Measurements from ENCODE around the gene GPR61.

Gene GPR61

GRCh38 chr1:109493805-109494539 is 45.7 kb upstream of the GPR61 start, which contains the start of gene CYB561D1:
Gene CYB561D1 (plus strand): TSS chr1:109494094. CDS start chr1:109494140, 46 bp downstream.
- POLR2A ChIA-PET, result interaction anchor here (1.4 kb wide), 2 partner anchors 16 to 68 kb away, joined by 3 to 7 read pairs; no protein-coding TSS in a partner anchor

DNA sequence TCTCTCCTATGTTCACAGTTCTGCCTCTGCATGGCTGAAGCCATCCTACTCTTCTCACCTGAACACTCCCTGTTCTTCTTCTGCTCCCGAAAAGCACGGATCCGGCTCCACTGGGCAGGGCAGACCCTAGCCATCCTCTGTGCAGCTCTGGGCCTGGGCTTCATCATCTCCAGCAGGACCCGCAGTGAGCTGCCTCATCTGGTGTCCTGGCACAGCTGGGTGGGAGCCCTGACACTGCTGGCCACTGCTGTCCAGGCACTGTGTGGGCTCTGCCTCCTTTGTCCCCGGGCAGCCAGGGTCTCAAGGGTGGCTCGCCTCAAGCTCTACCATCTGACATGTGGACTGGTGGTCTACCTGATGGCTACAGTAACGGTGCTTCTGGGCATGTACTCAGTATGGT is 43.9 kb upstream of the GPR61 start:
- peaks cover 0 to 17% (median 10%) of the 10 kb centered on the region in 4 experiments for H3K4me1 ChIP-seq (ENCODE audit: control extremely low read depth in 1 of 4, control insufficient read depth in 4 of 4, insufficient read depth in 4 of 4, low read length in 3 of 4)
- WGBS (ENCODE audit: insufficient coverage), result 100% methylated on average over 7 of the region's 7 CpGs
- CTCF ChIA-PET, result interaction anchor here (1.4 to 39.1 kb wide), 5 partner anchors 8 to 39 kb away, joined by 4 to 1203 read pairs (median 10); partner anchors contain the start of genes AMIGO1 and GPR61

More at GRCh38 chr1:109493805-109494539, 45.7 kb upstream of the GPR61 start, which contains the start of gene CYB561D1:
- Histone ChIP-seq H3K4me3 (ENCODE audit: control insufficient read depth in 1 of 7, extremely low read depth in 1 of 7, insufficient read depth in 4 of 7, low read depth in 2 of 7, low read length in 6 of 7) (peak within 1 kb of the TSS; percentile 89 to 99 (median 94)), H3K36me3 (ENCODE audit: control insufficient read depth in 4 of 4, insufficient read depth in 4 of 4, low read length in 3 of 4) (peaks cover 4 to 44% (median 25%) of the 10 kb centered on the region in 4 experiments), H3K9me3 (ENCODE audit: control extremely low read depth in 1 of 5, control insufficient read depth in 4 of 5, insufficient read depth in 2 of 5, low read depth in 1 of 5, low read length in 4 of 5) (no peaks in the 10 kb centered on the region), H3K27ac (ENCODE audit: insufficient read depth in 1 of 2, low read depth in 1 of 2, low read length in 2 of 2, poor library complexity in 1 of 2, severe bottlenecking in 2 of 2) (peak within 1 kb of the TSS in 1 of 2 experiments; percentile 52), H3K4me1 (ENCODE audit: control extremely low read depth in 1 of 4, control insufficient read depth in 4 of 4, insufficient read depth in 4 of 4, low read length in 3 of 4) (peaks cover 0 to 16% (median 10%) of the 10 kb centered on the region in 4 experiments), H3K27me3 (replicated peaks in 2 of 5; ENCODE audit: control insufficient read depth in 4 of 5, insufficient read depth in 5 of 5, low read length in 4 of 5) (no peaks in the 10 kb centered on the region)
- peak; percentile 84 to 92 (median 92) for DNase-seq
- CTCF ChIA-PET, result interaction anchor here (0.8 to 39.1 kb wide), 10 partner anchors 9 to 143 kb away, joined by 3 to 1203 read pairs (median 7); partner anchors contain the start of genes AMIGO1, ATXN7L2, GNAI3 and GPR61
- WGBS (ENCODE audit: insufficient coverage), result under 1% methylated on average over 24 of the region's 44 CpGs

GRCh38 chr1:109497449-109498160 is 42.1 kb upstream of the GPR61 start:
- H3K36me3 ChIP-seq (ENCODE audit: control insufficient read depth in 4 of 4, insufficient read depth in 4 of 4, low read length in 3 of 4), result peaks cover 6 to 46% (median 28%) of the 10 kb centered on the region in 4 experiments
- peaks cover 0 to 36% (median 20%) of the 10 kb centered on the region in 4 experiments for H3K4me1 ChIP-seq (ENCODE audit: control extremely low read depth in 1 of 4, control insufficient read depth in 4 of 4, insufficient read depth in 4 of 4, low read length in 3 of 4)
- CTCF ChIA-PET, result interaction anchor here (0.6 to 39.1 kb wide), 8 partner anchors 6 to 175 kb away, joined by 3 to 1203 read pairs (median 50); partner anchors contain the start of genes AMIGO1, ATXN7L2, CYB561D1 and GPR61
- POLR2A ChIA-PET, result no interaction called here
- no peak overlapping the region for H3K4me3 ChIP-seq (ENCODE audit: control insufficient read depth in 1 of 7, extremely low read depth in 1 of 7, insufficient read depth in 4 of 7, low read depth in 2 of 7, low read length in 6 of 7)
- WGBS (ENCODE audit: insufficient coverage), result 83% methylated on average over 7 of the region's 9 CpGs
- no peaks in the 10 kb centered on the region for H3K27me3 ChIP-seq (replicated peaks in 2 of 5; ENCODE audit: control insufficient read depth in 4 of 5, insufficient read depth in 5 of 5, low read length in 4 of 5)
- no peak overlapping the region for H3K27ac ChIP-seq (ENCODE audit: insufficient read depth in 1 of 2, low read depth in 1 of 2, low read length in 2 of 2, poor library complexity in 1 of 2, severe bottlenecking in 2 of 2)
- H3K9me3 ChIP-seq (ENCODE audit: control extremely low read depth in 1 of 5, control insufficient read depth in 4 of 5, insufficient read depth in 2 of 5, low read depth in 1 of 5, low read length in 4 of 5), result no peaks in the 10 kb centered on the region
- no peak for DNase-seq

More for the DNA sequence above, 43.9 kb upstream of the GPR61 start:
- Histone ChIP-seq H3K4me3 (ENCODE audit: control insufficient read depth in 1 of 7, extremely low read depth in 1 of 7, insufficient read depth in 4 of 7, low read depth in 2 of 7, low read length in 6 of 7) (no peak overlapping the region), H3K27ac (ENCODE audit: insufficient read depth in 1 of 2, low read depth in 1 of 2, low read length in 2 of 2, poor library complexity in 1 of 2, severe bottlenecking in 2 of 2) (no peak overlapping the region), H3K36me3 (ENCODE audit: control insufficient read depth in 4 of 4, insufficient read depth in 4 of 4, low read length in 3 of 4) (peaks cover 6 to 44% (median 26%) of the 10 kb centered on the region in 4 experiments), H3K9me3 (ENCODE audit: control extremely low read depth in 1 of 5, control insufficient read depth in 4 of 5, insufficient read depth in 2 of 5, low read depth in 1 of 5, low read length in 4 of 5) (no peaks in the 10 kb centered on the region), H3K27me3 (replicated peaks in 2 of 5; ENCODE audit: control insufficient read depth in 4 of 5, insufficient read depth in 5 of 5, low read length in 4 of 5) (no peaks in the 10 kb centered on the region)
- POLR2A ChIA-PET, result no interaction called here
- no peak for DNase-seq

DNA sequence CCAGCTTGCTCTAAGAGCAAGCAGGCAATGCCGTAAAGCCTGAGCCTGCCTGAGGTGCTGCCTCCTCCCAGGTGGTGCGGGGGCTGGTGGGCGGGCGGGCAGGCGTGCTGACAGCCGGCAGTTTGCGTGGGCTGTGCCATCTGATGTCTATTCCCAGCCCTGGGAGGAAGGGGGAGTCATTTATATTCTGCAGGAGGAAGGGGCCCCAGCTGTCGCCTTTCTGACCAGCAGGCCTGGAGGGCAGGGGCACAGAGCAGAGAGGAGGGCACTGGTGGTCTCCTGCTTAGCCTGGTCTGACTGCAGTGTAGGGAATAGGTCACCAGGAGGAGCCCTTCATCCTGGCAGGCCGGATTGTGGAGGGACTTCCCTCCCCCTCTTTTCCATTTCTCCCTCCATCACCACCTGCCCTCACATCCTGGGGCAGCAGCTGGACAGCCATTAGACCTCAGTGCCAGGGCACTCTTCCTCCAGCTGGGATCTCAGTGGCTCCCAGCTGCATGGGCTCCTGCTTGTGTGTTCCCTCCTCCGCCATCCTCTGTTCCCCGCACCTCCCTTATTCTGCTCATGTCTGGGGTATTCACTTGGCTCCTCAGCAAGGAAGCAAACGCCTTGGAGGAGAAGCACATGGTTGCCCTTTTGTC is 41.4 kb upstream of the GPR61 start:
- H3K9me3 ChIP-seq (ENCODE audit: control extremely low read depth in 1 of 5, control insufficient read depth in 4 of 5, insufficient read depth in 2 of 5, low read depth in 1 of 5, low read length in 4 of 5), result no peaks in the 10 kb centered on the region
- peaks cover 6 to 46% (median 28%) of the 10 kb centered on the region in 4 experiments for H3K36me3 ChIP-seq (ENCODE audit: control insufficient read depth in 4 of 4, insufficient read depth in 4 of 4, low read length in 3 of 4)
- no peak overlapping the region for H3K27ac ChIP-seq (ENCODE audit: insufficient read depth in 1 of 2, low read depth in 1 of 2, low read length in 2 of 2, poor library complexity in 1 of 2, severe bottlenecking in 2 of 2)
- H3K4me3 ChIP-seq (ENCODE audit: control insufficient read depth in 1 of 7, extremely low read depth in 1 of 7, insufficient read depth in 4 of 7, low read depth in 2 of 7, low read length in 6 of 7), result no peak overlapping the region
- CTCF ChIA-PET, result interaction anchor here (0.6 to 39.1 kb wide), 9 partner anchors 5 to 175 kb away, joined by 3 to 1203 read pairs (median 11); partner anchors contain the start of genes AMIGO1, ATXN7L2, CYB561D1 and GPR61
- WGBS (ENCODE audit: insufficient coverage), result 91% methylated on average over 9 of the region's 12 CpGs
- peaks cover 0 to 37% (median 23%) of the 10 kb centered on the region in 4 experiments for H3K4me1 ChIP-seq (ENCODE audit: control extremely low read depth in 1 of 4, control insufficient read depth in 4 of 4, insufficient read depth in 4 of 4, low read length in 3 of 4)
- DNase-seq, result peak in 2 of 3 donors; percentile 30 to 33
- POLR2A ChIA-PET, result no interaction called here
- no peaks in the 10 kb centered on the region for H3K27me3 ChIP-seq (replicated peaks in 2 of 5; ENCODE audit: control insufficient read depth in 4 of 5, insufficient read depth in 5 of 5, low read length in 4 of 5)

- H3K27ac ChIP-seq (ENCODE audit: insufficient read depth in 1 of 2, low read depth in 1 of 2, low read length in 2 of 2, poor library complexity in 1 of 2, severe bottlenecking in 2 of 2), result no peak overlapping the region
- CTCF ChIA-PET, result interaction anchor here (0.6 to 39.1 kb wide), 8 partner anchors 5 to 174 kb away, joined by 3 to 1203 read pairs (median 50); partner anchors contain the start of genes AMIGO1, ATXN7L2, CYB561D1 and GPR61
- 100% methylated on average over 1 of the region's 7 CpGs for WGBS (ENCODE audit: insufficient coverage)
- no peak for DNase-seq
- H3K36me3 ChIP-seq (ENCODE audit: control insufficient read depth in 4 of 4, insufficient read depth in 4 of 4, low read length in 3 of 4), result peaks cover 6 to 46% (median 28%) of the 10 kb centered on the region in 4 experiments
- peaks cover 0 to 33% (median 20%) of the 10 kb centered on the region in 4 experiments for H3K4me1 ChIP-seq (ENCODE audit: control extremely low read depth in 1 of 4, control insufficient read depth in 4 of 4, insufficient read depth in 4 of 4, low read length in 3 of 4)
- H3K4me3 ChIP-seq (ENCODE audit: control insufficient read depth in 1 of 7, extremely low read depth in 1 of 7, insufficient read depth in 4 of 7, low read depth in 2 of 7, low read length in 6 of 7), result no peak overlapping the region
- POLR2A ChIA-PET, result no interaction called here
- no peaks in the 10 kb centered on the region for H3K27me3 ChIP-seq (replicated peaks in 2 of 5; ENCODE audit: control insufficient read depth in 4 of 5, insufficient read depth in 5 of 5, low read length in 4 of 5)
- H3K9me3 ChIP-seq (ENCODE audit: control extremely low read depth in 1 of 5, control insufficient read depth in 4 of 5, insufficient read depth in 2 of 5, low read depth in 1 of 5, low read length in 4 of 5), result no peaks in the 10 kb centered on the region
Observed at GRCh38 chr1:109499081-109499480, 40.6 kb upstream of the GPR61 start.

DNA sequence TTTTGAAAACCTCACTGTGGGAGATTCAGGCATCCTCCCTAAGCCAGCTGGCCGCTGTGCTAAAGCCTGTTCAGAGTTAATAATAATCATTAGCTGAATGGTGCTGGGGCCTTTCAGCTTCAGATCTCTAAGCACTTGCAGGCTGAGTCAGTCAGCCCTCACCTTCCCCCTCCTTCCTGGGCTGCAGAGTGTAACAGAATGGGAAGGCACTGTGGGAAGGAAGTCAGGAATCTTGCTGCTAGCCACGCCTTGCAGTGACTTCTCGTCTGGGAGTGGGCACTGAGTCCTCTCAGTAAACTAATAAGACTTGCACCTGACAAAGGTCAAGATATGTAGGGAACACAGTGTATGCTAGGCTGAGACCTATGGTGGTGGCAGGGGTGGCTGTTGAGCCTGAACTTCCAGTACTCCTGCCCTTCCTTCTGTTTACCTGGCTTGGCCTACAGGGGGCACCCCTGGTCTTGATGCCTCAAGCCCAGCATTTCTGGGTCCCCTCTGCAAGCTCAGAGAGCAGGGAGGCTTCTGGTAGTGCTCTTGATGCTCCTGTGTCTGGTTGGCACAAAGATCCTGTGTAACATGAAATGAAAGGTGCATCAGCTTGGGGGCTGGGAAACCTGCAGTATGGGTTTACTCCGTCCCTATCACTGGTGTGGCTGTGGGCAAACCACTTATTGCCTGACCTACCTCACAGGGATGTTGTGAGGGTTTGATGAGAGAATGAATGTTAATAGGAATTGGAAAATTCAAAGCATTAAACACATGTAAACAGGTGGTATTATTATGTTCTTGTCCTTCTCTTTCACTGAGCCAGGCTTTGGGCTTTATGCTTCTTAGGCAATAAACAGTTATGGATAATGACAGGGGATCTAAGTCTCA is 39.8 kb upstream of the GPR61 start:
- 83% methylated on average over 2 of the region's 4 CpGs for WGBS (ENCODE audit: insufficient coverage)
- H3K27me3 ChIP-seq (replicated peaks in 2 of 5; ENCODE audit: control insufficient read depth in 4 of 5, insufficient read depth in 5 of 5, low read length in 4 of 5), result no peaks in the 10 kb centered on the region
- no peak overlapping the region for H3K4me3 ChIP-seq (ENCODE audit: control insufficient read depth in 1 of 7, extremely low read depth in 1 of 7, insufficient read depth in 4 of 7, low read depth in 2 of 7, low read length in 6 of 7)
- H3K36me3 ChIP-seq (ENCODE audit: control insufficient read depth in 4 of 4, insufficient read depth in 4 of 4, low read length in 3 of 4), result peaks cover 6 to 46% (median 28%) of the 10 kb centered on the region in 4 experiments
- ChIA-PET POLR2A (interaction anchor here (0.6 kb wide), 1 partner anchor 33 kb away, joined by 4 read pairs; no protein-coding TSS in a partner anchor), CTCF (interaction anchor here (3.4 to 39.1 kb wide), 5 partner anchors 4 to 140 kb away, joined by 11 to 1203 read pairs (median 232); partner anchors contain the start of genes AMIGO1, ATXN7L2, CYB561D1 and GPR61)
- H3K27ac ChIP-seq (ENCODE audit: insufficient read depth in 1 of 2, low read depth in 1 of 2, low read length in 2 of 2, poor library complexity in 1 of 2, severe bottlenecking in 2 of 2), result no peak overlapping the region
- H3K9me3 ChIP-seq (ENCODE audit: control extremely low read depth in 1 of 5, control insufficient read depth in 4 of 5, insufficient read depth in 2 of 5, low read depth in 1 of 5, low read length in 4 of 5), result no peaks in the 10 kb centered on the region
- peak; percentile 44 to 71 (median 62) for DNase-seq
- H3K4me1 ChIP-seq (ENCODE audit: control extremely low read depth in 1 of 4, control insufficient read depth in 4 of 4, insufficient read depth in 4 of 4, low read length in 3 of 4), result peaks cover 0 to 26% (median 15%) of the 10 kb centered on the region in 4 experiments
